HG03135 (cell line): ENCODE measurements around the gene MATCAP1.
A peak's percentile ranks its signal among the peaks of the same experiment; 100 is the strongest.

Experiments
- ATAC-seq: cut with Tn5 transposase; IDR thresholded peaks from one replicate; pipeline ENCODE4 v1.9.1; 2021; ENCODE audit warnings: mild to moderate bottlenecking, moderate library complexity; ENCODE audit not compliant: unreplicated experiment

MATCAP1 gene

DNA sequence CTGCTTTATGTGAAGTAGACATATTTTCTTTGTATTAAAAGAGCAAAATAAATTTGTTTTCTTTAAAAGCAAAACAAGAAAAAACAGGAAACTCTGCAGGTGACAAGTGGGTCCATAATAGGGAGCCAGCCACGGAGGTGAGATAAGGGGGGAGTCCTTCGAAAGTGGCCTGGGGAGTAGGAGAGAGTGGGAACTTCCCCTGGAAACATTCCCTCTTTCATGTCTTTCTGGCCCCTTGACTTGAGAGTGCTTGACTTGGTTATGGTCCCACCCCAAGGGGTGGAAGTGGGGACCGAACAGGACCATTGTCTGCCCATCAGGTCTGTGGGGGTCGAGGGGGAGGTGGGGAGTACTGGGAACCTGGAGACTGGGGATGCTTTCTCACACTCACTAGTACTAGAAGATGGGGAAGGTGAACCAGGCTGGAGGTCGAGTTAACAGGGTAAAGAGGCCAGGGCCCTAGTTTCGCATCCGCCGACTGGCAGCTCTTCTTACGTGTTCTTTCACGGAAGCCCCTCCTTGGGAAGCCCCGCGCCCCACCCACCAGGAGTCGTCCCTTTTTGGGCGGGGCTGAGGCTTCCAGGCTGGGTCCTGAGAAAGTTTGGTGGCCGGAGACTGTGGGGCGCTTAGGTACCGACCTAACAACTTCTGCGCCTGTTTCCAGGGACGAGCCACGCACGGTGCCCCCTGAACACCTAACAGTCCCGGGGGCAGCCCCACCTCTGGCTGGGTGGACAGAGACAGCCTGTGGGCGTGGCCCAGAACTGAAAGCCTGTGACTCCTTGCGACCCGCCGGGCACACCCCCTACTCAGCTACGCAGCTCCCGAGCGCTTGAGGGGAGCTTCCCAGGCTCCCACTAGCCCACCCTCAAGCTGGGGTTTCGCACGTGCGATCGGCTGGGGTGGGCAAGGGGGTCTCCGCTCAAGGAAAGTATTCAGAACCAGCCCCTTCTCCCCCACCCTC is 24.8 kb downstream of the MATCAP1 start:
- ATAC-seq, result peak; percentile 31

DNA sequence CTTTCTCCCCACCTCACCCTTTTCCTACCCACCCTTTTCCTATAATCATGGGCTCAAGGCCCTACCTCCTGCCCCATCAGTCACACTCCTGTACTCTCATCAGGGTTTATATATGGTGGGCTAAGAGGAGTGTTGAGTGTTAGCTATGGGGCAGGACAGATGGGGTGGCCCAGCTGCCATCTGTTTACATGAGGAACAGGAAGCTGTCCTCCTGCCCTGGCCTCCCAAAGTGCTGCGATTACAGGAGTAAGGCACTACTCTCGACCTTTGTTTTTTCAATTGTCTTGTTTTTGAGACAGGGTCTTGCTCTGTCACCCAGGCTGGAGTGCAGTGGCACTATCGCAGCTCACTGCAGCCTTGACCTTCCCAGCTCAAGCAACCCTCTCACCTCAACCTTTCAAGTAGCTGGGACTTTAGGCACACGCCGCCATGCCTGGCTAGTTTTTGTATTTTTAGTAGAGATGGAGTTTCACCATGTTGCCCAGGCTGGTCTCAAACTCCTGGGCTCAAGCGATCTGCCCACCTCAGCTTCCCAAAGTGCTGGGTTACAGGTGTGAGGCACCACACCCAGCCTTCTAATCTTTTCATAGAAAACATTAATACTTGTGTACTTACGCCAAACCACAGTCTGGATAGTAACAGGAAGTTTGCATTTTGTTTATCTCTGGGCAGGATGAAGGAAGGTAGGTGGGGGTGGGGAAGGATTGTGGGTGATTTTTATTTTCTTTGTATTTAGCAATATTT is 25.7 kb downstream of the MATCAP1 start:
- no peak for ATAC-seq

DNA sequence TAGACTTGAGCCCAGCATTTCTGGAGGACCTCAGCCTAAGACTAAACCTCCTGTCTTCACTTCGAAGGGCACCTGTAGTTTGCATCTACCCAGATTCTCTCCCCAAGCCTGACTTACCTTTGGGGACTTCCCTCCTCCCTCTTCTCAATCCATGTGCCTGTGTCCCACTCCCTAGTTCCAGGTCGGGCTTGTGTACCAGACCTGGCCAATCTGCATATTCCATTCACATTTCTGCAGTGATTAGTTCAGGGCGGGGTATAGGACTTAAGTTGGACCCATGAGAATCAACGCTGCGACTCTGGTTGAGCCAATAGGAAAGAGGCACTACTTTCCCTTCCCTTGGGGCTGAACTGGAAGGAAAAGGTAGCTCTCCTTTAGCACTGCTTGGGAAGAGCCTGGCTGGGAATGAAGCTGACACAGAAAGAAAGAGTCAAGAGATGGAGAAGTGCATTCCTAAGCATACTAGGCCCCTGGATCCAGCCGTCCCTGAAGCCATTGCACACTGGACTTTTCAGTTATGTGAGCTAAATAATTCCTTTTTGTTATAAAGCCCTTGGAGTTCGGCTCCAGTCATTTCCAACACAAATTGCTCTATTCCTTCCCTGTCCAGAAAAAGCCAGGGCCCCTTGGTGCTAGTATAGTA is 26.5 kb downstream of the MATCAP1 start:
- ATAC-seq, result no peak

DNA sequence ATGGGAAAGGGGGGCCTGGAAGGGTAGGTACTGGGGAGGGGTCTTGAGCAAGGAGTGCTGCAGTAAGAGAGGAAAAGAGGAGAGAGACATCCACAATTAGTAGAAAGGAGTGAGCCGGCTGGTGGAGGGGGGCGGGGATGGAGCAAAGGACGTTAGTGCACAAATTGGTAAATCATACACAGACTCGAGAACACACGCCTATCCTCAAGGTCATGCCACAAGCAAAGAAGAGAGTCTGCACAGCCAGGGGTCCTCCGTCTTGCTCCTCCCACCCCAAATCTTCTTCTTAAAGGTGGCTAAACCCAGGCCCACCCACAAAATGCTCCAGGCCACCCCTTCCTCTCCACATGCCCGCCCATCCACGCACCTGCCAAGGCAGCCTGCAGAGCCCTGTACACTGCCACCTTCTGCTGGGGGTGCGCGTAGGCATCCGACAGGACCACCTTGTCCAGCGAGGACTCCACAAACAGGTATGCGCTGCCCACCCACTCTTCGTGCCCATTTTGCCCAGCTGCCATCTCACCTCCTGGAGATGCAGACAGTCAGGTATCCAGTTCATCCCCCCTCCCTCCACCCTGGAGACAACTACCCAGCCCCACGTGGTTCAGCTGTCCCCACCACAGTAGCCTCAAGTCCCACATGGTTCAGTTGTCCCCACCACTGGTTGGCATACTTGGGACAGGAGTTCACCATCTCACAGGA is 27.5 kb downstream of the MATCAP1 start:
- ATAC-seq, result no peak

DNA sequence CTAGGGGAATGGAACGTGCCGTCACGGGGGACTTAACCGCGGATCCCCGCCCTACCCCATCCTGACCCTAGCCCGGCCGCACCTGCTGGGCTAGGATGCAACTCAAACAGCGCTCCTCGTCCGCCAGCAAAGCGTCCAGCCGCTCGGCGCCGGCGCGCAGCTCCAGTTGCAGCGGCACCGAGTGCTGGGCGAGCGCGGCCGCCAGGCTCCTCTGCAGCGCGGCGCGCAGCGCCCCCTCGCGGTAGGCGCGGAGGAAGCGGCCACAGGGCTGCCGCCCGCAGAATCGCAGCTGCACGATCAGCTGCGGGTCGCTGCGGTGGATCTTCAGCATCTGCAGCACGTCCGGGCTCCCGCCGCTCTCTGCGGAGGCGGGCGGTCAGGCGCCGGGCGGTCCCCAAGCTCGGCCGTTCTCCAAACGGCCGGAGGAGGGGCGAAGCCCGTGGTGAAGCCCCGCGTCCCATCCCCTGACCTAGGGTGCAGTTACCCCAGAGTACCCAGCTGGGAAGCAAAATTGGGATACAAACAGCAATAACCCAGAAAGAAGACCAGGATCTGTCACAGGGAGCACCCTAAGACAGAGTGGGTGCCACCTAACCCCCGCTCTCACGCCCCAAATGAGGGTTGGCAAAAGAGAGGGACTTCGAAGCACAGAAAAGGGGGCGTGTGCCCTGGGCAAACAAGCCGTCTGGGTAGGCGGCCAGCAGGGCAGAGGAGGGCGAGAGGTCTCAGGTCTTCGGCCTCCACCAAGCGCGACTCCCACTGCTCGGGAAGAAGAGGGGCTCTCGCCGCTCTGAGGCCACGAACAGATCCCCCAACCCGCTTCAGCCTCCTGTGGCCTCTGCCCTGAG is 28.2 kb downstream of the MATCAP1 start:
- no peak for ATAC-seq

DNA sequence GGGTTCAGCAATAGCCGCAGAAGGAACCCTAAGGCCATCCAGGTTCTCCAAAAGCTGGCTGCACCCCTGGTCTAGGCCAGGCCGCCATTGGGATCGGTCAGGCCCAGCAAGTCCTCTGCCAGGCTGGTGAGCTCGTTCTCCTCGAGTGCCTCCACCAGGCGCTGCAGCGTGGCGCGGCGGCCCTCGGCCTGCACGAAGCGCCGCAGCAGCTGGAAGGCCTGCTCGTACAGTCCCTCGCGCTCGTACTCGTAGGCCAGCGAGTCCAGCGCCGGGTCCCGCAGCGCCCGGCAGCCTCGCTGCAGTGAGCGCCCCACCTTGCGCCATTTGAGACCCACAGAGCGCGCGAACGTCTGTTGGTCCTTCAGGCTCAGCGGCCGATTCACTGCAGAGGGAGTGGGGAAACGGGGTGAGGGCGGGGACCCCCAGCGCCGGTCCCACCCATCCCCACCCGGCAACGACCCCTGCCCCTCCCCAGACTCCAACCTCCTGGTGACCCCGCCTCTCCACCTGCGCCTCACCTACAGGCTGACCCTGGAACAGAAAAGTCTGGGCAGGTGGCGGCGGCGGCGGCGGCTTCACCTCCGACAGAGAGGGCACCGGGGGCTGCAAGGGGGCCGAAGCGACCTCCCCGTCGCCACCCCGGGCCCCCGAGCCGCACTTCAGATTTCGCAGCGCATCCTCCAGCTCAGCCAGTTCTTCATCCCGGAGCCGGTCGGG is 29.0 kb downstream of the MATCAP1 start:
- no peak for ATAC-seq

DNA sequence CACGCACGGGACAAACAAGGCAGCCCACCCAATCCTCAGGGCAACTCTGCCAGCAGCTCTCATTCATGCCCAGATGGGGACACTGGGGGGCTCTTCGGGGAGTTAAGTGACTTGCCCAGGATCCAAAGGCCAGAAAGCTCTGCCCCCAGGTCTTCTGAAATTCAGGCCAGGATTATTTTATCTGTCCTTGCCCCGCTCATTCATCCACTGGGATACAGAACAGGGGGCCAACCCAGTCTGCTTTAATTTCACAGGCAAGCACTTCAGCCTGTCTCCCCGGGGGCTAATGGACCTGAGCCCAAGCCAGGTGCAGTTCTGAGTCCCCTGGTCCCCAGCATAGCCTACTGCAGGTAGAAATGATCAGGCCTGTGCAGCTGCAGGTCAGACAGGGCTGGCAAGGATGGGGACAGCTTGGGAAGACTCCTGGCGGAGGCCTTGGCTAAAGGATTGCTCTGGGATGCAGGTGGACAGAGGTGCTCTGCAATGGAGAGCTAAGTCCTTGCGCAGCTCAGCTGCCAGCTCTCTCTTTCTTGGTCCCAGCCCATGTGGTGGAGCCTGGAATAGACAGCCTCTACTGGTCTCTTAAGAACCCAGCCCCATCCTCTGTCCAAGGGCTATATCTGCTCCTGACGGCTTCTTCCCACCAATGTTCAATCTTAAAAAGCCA is 32.2 kb downstream of the MATCAP1 start:
- no peak for ATAC-seq

DNA sequence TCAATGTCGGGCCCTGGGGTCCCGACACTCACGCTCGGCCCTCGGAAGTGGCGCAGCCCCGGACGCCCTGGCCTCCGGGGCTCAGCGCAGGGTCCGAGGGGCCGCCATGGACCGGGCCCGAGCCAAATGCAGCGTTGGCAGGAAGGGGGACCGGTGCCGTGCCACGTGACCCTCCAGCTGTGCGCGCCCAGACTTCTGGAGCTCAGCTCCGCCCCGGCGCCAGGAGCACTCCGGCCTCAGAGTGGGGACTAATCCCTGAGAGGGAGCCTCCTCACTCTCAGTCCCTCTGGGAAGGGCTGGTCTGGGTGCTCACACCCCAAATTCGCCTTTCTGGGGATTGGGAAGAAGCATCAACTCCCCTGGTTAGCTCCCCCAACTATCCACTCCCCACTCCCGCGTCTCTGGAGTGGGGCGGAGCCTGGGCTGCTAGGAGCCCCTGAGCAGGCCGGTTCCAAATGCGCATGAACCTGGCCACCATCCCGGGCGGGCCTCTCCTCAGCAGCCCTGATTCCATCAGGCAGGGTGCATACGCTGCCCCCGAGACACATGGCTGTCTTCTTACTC is 32.8 kb downstream of the MATCAP1 start, which contains the start of gene B3GNT9:
TSS of gene B3GNT9 (minus strand) at position 166 of the 564 bp plus-strand sequence. CDS start 513 bp downstream, outside the sequence.
- ATAC-seq, result peak; percentile 48

DNA sequence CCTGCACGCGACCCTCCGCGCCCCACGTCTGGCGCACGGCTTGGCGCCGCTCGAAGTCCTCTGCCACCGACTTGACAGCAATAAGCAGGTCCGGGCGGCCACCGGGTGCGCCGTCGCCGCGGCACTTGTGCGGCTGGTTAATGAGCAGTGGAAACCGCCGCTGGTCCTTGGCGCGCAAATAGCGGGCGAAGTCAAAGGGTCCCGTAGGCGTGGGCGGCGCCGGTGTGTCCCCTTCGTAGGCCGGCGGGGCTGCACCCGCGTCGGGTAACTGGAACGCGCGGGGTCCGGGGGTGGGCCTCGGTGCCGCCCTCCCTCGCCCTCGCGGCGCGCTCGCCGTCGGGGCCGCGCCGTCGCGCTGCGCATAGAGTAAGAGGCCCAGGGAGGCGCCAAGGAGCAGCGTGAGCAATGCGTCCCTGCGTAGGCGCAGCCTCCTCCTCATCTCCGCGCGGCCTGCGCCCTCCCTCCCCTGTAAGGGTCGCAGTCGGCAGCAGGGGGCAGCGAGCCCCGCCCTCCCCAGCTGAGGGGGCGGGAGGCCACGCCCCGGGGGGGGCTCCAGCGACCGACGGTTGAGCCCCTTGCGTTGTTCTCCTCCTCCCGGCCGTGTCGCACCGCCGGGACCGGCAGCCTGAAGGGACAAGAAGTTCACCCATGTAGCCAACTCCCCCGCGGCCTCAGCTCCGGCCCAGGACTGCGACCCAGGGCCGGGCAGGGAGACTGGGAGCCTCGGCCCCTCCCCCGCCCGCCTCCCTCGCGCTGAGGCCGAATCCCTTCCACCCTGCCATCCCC is 33.5 kb downstream of the MATCAP1 start:
- ATAC-seq, result peak; percentile 34

DNA sequence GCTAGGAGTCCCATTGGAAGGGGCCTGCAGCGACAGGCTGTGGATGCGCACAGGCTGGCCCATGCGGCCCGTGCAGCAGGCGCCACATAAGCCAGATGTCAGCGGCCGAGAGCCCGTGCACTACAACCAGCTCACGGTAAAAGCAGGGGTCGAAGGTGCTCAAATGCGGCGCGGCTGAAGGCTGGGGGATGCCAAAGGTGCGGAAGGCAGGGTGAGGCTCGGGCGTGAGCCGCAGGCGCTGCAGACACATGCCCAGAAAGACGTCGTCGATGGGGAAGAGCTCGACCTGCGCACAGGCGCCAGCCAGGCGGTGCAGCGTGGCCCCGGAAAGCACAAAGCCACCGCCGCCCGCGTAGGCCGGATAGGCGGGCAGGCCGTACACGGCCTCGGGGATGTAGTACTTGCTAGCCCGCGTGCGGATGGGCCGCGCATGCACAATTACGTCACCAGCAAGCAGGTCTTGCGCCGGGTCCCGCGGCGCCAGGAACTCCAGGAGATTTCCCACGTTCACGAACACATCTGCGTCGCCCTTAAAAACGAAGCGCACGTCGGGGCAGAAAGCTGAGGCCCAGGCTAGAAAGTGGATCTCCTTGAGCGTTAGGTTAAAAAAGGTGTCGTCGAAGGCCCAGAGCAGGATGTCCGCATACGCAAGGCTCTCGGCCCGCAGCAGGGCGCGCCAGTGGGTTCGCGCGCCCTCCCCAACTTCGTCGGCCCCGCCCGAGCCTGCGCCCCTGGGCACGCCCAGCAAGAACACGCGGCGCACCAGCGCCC is 34.3 kb downstream of the MATCAP1 start:
- ATAC-seq, result no peak

DNA sequence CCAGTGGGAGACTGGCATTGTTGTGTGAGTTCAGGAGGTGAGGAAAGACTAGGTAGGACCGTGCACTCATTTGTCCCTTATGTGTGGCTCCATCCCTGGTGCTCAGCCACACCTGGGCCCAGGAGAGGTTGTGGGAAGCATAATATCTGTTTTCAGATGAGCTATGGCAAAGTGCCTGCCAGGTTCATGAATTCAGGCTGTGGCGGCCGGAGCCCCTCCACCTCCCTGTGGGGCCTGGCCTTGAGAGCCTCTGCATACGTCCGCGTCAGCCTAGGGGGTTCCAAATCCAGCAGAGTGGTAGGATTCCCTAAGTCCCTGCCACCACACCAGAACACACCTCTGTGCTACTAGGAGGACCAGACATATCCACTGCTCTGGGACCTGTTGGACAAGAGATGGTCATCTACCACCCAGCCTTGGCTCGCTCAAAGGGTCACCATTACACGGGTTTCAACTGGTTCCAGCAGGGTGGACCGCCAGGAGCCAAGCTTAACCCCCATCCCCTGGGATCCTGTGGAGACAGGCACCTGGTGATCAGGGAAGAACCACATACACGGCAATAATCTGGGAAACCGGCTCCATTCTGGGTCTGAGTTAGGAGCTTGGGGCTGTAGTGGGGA is 35.0 kb downstream of the MATCAP1 start:
- no peak for ATAC-seq

DNA sequence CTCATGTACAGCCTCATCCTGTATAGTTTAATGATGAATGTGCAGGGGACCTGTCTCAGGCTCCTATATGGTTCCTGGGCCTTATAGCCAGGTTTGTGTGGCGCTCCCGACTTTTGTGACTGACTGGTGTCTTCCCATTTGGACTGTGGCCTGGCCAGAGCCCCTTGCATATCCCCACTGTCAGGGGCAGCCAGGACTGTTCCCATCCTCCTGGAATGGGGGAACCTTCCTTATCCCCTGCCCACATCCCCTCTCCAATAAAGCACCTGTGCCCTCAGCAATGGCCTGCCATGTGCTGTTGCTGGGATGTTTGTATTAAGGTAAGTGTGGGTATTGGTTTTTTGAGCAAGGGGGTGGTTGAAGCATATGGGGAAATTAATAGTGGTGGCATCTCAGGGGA is 35.5 kb downstream of the MATCAP1 start:
- ATAC-seq, result no peak

DNA sequence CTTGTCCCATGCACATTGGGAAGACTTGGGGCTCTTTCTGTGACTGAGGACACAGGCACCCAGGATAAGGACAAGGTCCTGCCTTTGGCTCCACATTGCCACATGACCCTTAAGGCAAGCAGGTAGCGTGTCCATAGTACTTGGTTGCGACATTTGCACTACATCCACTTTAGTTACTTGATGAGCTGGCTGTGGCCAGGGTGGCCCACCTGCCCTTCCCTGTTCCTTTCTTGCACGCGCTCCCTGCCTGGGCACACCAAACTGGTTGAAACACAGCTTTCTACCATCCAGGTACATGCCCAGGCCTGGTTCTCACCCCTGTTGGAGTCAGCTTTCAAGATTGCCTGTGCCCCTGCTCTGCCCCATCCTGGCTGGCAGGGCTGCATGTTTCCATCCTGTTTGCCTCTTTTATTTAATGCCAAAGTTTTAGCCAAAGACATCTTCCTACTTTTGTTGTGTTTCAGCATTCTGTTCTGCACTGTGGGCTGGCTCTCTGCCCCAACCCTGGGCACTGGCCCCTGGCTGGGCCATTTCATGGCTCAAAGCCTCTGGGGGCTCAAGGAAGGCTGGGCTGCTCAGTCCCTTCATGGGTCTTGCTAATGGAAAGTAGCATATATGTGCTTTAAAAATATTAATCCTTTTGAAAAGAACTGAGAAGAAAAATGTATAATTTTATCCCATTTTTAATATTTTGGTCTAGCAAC is 36.2 kb downstream of the MATCAP1 start:
- no peak for ATAC-seq

DNA sequence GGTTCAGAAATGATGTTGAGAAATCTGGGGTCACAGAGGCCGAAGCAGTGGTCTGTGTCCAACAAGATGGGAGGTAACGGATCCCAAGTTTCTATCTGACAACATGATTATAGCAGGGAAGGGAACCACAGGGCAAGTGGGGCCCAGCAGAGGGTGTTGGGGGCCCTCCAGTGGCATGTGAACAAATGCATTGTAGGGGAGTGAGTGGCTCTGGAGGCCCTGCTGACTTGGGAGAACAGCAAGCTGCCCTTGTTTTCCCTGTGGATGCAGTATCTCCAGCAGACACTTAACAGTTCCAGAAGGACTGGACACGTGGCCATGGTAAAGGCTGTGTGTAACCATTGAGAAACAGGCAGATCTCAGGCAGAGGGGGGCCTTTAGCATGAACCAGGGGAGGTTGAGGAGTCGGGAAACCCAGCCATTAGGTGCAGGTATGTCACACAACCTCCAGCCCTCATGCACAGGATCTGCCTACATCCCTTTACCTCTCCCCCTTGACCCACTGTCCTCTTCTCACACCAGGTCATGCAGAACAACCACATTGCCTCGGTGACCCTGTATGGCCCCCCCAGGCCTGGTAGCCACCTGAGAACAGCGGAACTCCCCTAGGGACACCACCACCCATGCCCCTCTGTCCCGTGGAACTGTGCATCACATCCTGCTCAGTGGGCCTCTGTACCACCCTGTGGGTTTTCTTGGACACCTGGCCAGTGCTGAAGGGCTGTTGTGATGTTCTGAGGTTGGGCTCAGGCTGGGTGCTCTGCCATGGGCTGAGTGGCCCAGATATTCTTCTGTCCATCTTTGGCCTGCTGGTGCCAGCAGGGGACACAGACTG is 37.0 kb downstream of the MATCAP1 start:
- ATAC-seq, result no peak

DNA sequence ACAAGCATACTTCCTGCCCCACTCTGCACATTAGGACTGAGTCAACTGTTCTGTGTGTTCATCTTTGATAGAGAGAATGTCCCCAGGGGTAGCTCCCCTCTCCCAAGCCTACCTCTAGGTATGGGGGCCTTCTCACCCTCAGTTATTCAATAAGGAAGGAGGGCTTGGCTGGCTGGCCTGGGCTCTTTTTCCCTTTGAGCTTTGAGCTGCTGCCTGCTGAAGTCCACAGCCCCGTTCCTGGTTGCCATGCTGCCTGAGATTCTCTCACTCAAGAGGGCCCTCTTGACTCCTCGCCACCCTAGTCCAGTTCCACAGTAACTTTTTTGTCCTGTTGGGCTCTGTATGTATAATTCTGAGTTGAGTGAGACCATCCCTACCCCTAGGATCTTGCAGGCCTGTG is 38.0 kb downstream of the MATCAP1 start:
- no peak for ATAC-seq
